Mucosa of gallbladder (tissue), 1 donor: Measurements from ENCODE around the gene NRGN. TPM values are rescaled to one million over a fixed set of nuclear protein-coding genes. Genes with fewer than 3 reads are reported as not detected.

Experiments
- DNase-seq: peaks from one replicate; pipeline ENCODE4 v3.0.0-alpha.2; 2020; ENCODE audit warnings: low spot score
- total RNA-seq: library from RNA; stranded (reverse); gene quantifications from one replicate; pipeline ENCODE4 v1.2.1, GENCODE V29; 2021
- donor health status: DM: no; HTN: no; CAD: no.

The NRGN gene
- total RNA-seq, 1 donor from 2014 or later, result 6.1 TPM

GRCh38 chr11:124788521-124788920 lies 48.8 kb downstream of the NRGN start:
- DNase-seq, result no peak

- no peak for DNase-seq
Measured at GRCh38 chr11:124791626-124792341, 52.0 kb downstream of the NRGN start.

- DNase-seq, result no peak
Measured at GRCh38 chr11:124793466-124794278, 53.9 kb downstream of the NRGN start.

- DNase-seq, result no peak
Measured at GRCh38 chr11:124796312-124796711, 56.6 kb downstream of the NRGN start.

Other genes starting within 250 kb of the NRGN start
- not detected for gene OR8B12, start 196.3 kb upstream of the NRGN start, total RNA-seq
- gene OR8A1, start 169.9 kb upstream of the NRGN start, total RNA-seq, result not detected
- gene PANX3, start 128.5 kb upstream of the NRGN start, total RNA-seq, result not detected
- 43.9 TPM for gene TBRG1, start 117.1 kb upstream of the NRGN start, total RNA-seq
- gene SIAE, start 66.2 kb upstream of the NRGN start, total RNA-seq, result 33.1 TPM
- 6.4 TPM for gene SPA17, start 66.0 kb upstream of the NRGN start, total RNA-seq
- 24.3 TPM for gene VSIG2, start 12.3 kb downstream of the NRGN start, total RNA-seq
- 22.0 TPM for gene ESAM, start 22.3 kb downstream of the NRGN start, total RNA-seq
- 12.1 TPM for gene MSANTD2, start 60.5 kb downstream of the NRGN start, total RNA-seq
- gene ROBO3, start 125.5 kb downstream of the NRGN start, total RNA-seq, result 12.9 TPM
- 13.8 TPM for gene ROBO4, start 157.9 kb downstream of the NRGN start, total RNA-seq
- not detected for gene HEPN1, start 179.3 kb downstream of the NRGN start, total RNA-seq
- 0.37 TPM for gene HEPACAM, start 196.1 kb downstream of the NRGN start, total RNA-seq
- 0.49 TPM for gene CCDC15, start 214.3 kb downstream of the NRGN start, total RNA-seq